GM23338 (cell line): Measurements from ENCODE around the gene DAND5. TPM values are rescaled to one million over a fixed set of nuclear protein-coding genes. Genes with fewer than 3 reads are reported as not detected.
A peak's percentile ranks its signal among the peaks of the same experiment; 100 is the strongest.

ENCODE experiments used
- ATAC-seq: fragments of 200-7000 bp; cut with Tn5 transposase; 3 replicates; pipeline ENCODE4 v1.9.1; 2020
- DNase-seq: peaks from one replicate; pipeline ENCODE4 v3.0.0-alpha.2; 2015; ENCODE audit warnings: low spot score
- H2AFZ ChIP-seq: fragments of 200-600 bp; sonication (generic); 2 replicates; pipeline ENCODE4 v1.8.0; 2016; ENCODE audit warnings: antibody characterized with exemption, mild to moderate bottlenecking, moderate library complexity
- H3F3A ChIP-seq: fragments of 200-600 bp; sonication (generic); replicated peaks from 2 replicates; pipeline ENCODE4 v1.8.0; 2017; ENCODE audit warnings: antibody characterized with exemption, mixed run types, low read depth
- H3K27ac ChIP-seq: fragments of 200-600 bp; sonication (generic); 2 replicates; pipeline ENCODE4 v1.6.1; 2016; ENCODE audit warnings: low read depth
- H3K27me3 ChIP-seq: fragments of 200-600 bp; sonication (generic); 2 replicates; pipeline ENCODE4 v1.8.0; 2016; ENCODE audit warnings: mild to moderate bottlenecking, mixed run types, moderate library complexity; ENCODE audit not compliant: insufficient read depth
- H3K36me3 ChIP-seq: fragments of 200-600 bp; sonication (generic); 2 replicates; pipeline ENCODE4 v1.8.0; 2016; ENCODE audit warnings: mild to moderate bottlenecking; ENCODE audit not compliant: insufficient read depth
- H3K4me1 ChIP-seq: fragments of 200-600 bp; sonication (generic); 2 replicates; pipeline ENCODE4 v1.8.0; 2016; ENCODE audit warnings: mild to moderate bottlenecking, moderate library complexity; ENCODE audit not compliant: insufficient read depth
- H3K4me2 ChIP-seq: fragments of 200-600 bp; sonication (generic); 2 replicates; pipeline ENCODE4 v1.7.1; 2017; ENCODE audit warnings: mixed run types
- H3K4me3 ChIP-seq: fragments of 200-600 bp; sonication (generic); 2 replicates; pipeline ENCODE4 v1.6.1; 2016; ENCODE audit warnings: mixed run types
- H3K79me2 ChIP-seq: fragments of 200-600 bp; sonication (generic); replicated peaks from 2 replicates; pipeline ENCODE4 v1.8.0; 2017; ENCODE audit warnings: mild to moderate bottlenecking; ENCODE audit not compliant: insufficient read depth
- H3K9me2 ChIP-seq: fragments of 200-600 bp; sonication (generic); 2 replicates; pipeline ENCODE4 v1.8.0; 2017; ENCODE audit not compliant: insufficient read depth
- H4K20me1 ChIP-seq: fragments of 200-600 bp; sonication (generic); replicated peaks from 2 replicates; pipeline ENCODE4 v1.8.0; 2017; ENCODE audit warnings: mild to moderate bottlenecking; ENCODE audit not compliant: insufficient read depth
- H3K27ac Mint-ChIP-seq: 2 replicates; pipeline ENCODE4 v1.8.0; 2020; ENCODE audit warnings: inconsistent platforms, mild to moderate bottlenecking, moderate library complexity, mixed read lengths
- H3K27me3 Mint-ChIP-seq: 3 replicates; pipeline ENCODE4 v1.8.0; 2022; ENCODE audit warnings: low read depth, mild to moderate bottlenecking, moderate library complexity, mixed read lengths, inconsistent platforms; ENCODE audit not compliant: insufficient read depth, poor library complexity
- H3K36me3 Mint-ChIP-seq: 3 replicates; pipeline ENCODE4 v1.8.0; 2021; ENCODE audit warnings: low read depth, mild to moderate bottlenecking, inconsistent platforms, moderate library complexity, mixed read lengths
- H3K4me1 Mint-ChIP-seq: 3 replicates; pipeline ENCODE4 v1.8.0; 2020; ENCODE audit warnings: mild to moderate bottlenecking, inconsistent platforms, mixed read lengths
- H3K4me3 Mint-ChIP-seq: 3 replicates; pipeline ENCODE4 v1.8.0; 2021; ENCODE audit warnings: moderate library complexity, mild to moderate bottlenecking, inconsistent platforms, mixed read lengths
- H3K9me3 Mint-ChIP-seq: 3 replicates; pipeline ENCODE4 v1.8.0; 2020; ENCODE audit warnings: moderate library complexity, mild to moderate bottlenecking, inconsistent platforms, mixed read lengths
- CREB1 ChIP-seq: fragments of 250-450 bp; sonication (Bioruptor Pico); IDR thresholded peaks from 2 replicates; pipeline ENCODE4 v1.5.0; 2020; ENCODE audit warnings: low read depth, mild to moderate bottlenecking, moderate library complexity
- EZH2 ChIP-seq: fragments of 200-600 bp; sonication (generic); IDR thresholded peaks from one replicate; pipeline ENCODE4 v1.8.0; 2017; ENCODE audit warnings: antibody characterized with exemption, mild to moderate bottlenecking, low read depth; ENCODE audit not compliant: unreplicated experiment
- EZH2phosphoT487 ChIP-seq: fragments of 200-600 bp; sonication (generic); IDR thresholded peaks from one replicate; pipeline ENCODE4 v1.8.1; 2018; ENCODE audit warnings: antibody characterized with exemption; ENCODE audit not compliant: unreplicated experiment
- JUNB ChIP-seq: IDR thresholded peaks from one replicate; pipeline ENCODE4 v1.6.1; 2016; ENCODE audit warnings: antibody characterized with exemption; ENCODE audit not compliant: unreplicated experiment
- POLR2AphosphoS5 ChIP-seq: IDR thresholded peaks from 2 replicates; pipeline ENCODE4 v1.6.1; 2016; ENCODE audit warnings: antibody characterized with exemption, low read depth
- STAT1 ChIP-seq: IDR thresholded peaks from one replicate; pipeline ENCODE4 v1.6.1; 2016; ENCODE audit warnings: antibody characterized with exemption; ENCODE audit not compliant: unreplicated experiment
- ZNF114 ChIP-seq: fragments of 250-450 bp; sonication (Bioruptor Pico); IDR thresholded peaks from 2 replicates; pipeline ENCODE4 v1.5.0; 2020; ENCODE audit warnings: mild to moderate bottlenecking, moderate library complexity
- ZNF331 ChIP-seq: fragments of 250-450 bp; sonication (Bioruptor Pico); IDR thresholded peaks from 2 replicates; pipeline ENCODE4 v1.5.0; 2020; ENCODE audit warnings: low read depth, mild to moderate bottlenecking, moderate library complexity
- polyA plus RNA-seq: library from polyadenylated mRNA; unstranded; fragments of >200 nt; fragmentation: Nextera tagmentation; extraction: Ambion mirVana; gene quantifications from 2 replicates; pipeline ENCODE4 v1.2.1, GENCODE V29; 2016
- total RNA-seq: library from RNA; depleted of rRNA; stranded (reverse); fragments of >200 nt; shearing (Covaris generic); gene quantifications from 2 replicates; pipeline ENCODE4 v1.2.3, GENCODE V29; 2014
- TF ChIP-seq, protein P1 (sequence below): IDR thresholded peaks from one replicate; pipeline ENCODE4 v1.6.1; 2018; ENCODE audit warnings: antibody characterized with exemption; ENCODE audit not compliant: unreplicated experiment
- TF ChIP-seq, protein P2 (sequence below): IDR thresholded peaks from 2 replicates; pipeline ENCODE4 v1.6.1; 2016; ENCODE audit warnings: antibody characterized with exemption
- TF ChIP-seq, protein P3 (sequence below), 2 experiments: fragments of 200-600 bp in 1 of 2; sonication (generic) in 1 of 2; conservative IDR thresholded peaks; 2 replicates each; pipeline versions ENCODE4 v1.5.1 to v1.6.1; 2016 to 2017; ENCODE audit warnings: antibody characterized with exemption in 2 of 2, low read depth in 2 of 2, mild to moderate bottlenecking in 2 of 2, moderate library complexity in 1 of 2

The DAND5 gene
- total and polyA plus RNA-seq, 2 experiments from 2014 or later: 0.18 to 0.28 TPM

DNA sequence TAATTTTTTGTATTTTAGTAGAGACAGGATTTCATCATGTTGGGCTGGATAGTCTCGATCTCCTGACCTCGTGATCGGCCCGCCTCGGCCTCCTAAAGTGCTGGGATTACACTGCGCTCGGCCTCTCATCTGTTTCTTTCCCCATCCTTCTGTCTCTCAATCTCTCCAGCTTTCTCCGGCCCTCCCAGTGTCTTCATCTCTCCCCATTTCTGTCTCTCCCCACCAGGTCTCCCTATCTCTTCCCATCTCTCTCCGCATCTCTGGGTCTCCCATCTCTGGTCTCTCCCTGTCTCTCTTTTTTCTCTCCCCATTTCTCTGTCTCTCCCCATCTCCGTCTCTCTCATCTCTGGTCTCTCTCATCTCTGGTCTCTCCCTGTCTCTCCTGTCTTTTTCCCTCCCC lies 13.7 kb downstream of the DAND5 start:
- Histone ChIP-seq H3K79me2 (no peaks in the 10 kb centered on the region), H3K4me1 (no peaks in the 10 kb centered on the region; the same call in 1 of the 2 replicates), H3K36me3 (no peaks in the 10 kb centered on the region), H3F3A (peaks cover 13% of the 10 kb centered on the region; the same call in 1 of the 2 replicates), H3K4me2 (peak overlapping the region; percentile 71), H4K20me1 (no peaks in the 10 kb centered on the region), H3K27me3 (peaks cover 39% of the 10 kb centered on the region), H3K9me2 (no peaks in the 10 kb centered on the region), H2AFZ (peak overlapping the region; percentile 91), H3K27ac (no peak overlapping the region), H3K4me3 (peak overlapping the region; percentile 56)
- no peak for TF ChIP-seq POLR2AphosphoS5
- no peak for TF ChIP-seq JUNB
- TF ChIP-seq ZNF114 (CRISPR knock-in tag): no peak
- TF ChIP-seq EZH2phosphoT487: no peak
- TF ChIP-seq, protein P1, sequence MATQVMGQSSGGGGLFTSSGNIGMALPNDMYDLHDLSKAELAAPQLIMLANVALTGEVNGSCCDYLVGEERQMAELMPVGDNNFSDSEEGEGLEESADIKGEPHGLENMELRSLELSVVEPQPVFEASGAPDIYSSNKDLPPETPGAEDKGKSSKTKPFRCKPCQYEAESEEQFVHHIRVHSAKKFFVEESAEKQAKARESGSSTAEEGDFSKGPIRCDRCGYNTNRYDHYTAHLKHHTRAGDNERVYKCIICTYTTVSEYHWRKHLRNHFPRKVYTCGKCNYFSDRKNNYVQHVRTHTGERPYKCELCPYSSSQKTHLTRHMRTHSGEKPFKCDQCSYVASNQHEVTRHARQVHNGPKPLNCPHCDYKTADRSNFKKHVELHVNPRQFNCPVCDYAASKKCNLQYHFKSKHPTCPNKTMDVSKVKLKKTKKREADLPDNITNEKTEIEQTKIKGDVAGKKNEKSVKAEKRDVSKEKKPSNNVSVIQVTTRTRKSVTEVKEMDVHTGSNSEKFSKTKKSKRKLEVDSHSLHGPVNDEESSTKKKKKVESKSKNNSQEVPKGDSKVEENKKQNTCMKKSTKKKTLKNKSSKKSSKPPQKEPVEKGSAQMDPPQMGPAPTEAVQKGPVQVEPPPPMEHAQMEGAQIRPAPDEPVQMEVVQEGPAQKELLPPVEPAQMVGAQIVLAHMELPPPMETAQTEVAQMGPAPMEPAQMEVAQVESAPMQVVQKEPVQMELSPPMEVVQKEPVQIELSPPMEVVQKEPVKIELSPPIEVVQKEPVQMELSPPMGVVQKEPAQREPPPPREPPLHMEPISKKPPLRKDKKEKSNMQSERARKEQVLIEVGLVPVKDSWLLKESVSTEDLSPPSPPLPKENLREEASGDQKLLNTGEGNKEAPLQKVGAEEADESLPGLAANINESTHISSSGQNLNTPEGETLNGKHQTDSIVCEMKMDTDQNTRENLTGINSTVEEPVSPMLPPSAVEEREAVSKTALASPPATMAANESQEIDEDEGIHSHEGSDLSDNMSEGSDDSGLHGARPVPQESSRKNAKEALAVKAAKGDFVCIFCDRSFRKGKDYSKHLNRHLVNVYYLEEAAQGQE: no peak
- TF ChIP-seq, protein P2, sequence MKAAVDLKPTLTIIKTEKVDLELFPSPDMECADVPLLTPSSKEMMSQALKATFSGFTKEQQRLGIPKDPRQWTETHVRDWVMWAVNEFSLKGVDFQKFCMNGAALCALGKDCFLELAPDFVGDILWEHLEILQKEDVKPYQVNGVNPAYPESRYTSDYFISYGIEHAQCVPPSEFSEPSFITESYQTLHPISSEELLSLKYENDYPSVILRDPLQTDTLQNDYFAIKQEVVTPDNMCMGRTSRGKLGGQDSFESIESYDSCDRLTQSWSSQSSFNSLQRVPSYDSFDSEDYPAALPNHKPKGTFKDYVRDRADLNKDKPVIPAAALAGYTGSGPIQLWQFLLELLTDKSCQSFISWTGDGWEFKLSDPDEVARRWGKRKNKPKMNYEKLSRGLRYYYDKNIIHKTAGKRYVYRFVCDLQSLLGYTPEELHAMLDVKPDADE: no peak
- TF ChIP-seq CREB1 (CRISPR knock-in tag): no peak
- no peak for TF ChIP-seq STAT1
- peaks cover 22% of the 10 kb centered on the region for H3K27me3 Mint-ChIP-seq
- DNase-seq: no peak
- H3K27ac Mint-ChIP-seq: no peak overlapping the region
- H3K36me3 Mint-ChIP-seq: no peaks in the 10 kb centered on the region
- ATAC-seq: no peak
- H3K4me3 Mint-ChIP-seq: no peak overlapping the region
- H3K4me1 Mint-ChIP-seq: peaks cover 9% of the 10 kb centered on the region
- H3K9me3 Mint-ChIP-seq: no peaks in the 10 kb centered on the region

DNA sequence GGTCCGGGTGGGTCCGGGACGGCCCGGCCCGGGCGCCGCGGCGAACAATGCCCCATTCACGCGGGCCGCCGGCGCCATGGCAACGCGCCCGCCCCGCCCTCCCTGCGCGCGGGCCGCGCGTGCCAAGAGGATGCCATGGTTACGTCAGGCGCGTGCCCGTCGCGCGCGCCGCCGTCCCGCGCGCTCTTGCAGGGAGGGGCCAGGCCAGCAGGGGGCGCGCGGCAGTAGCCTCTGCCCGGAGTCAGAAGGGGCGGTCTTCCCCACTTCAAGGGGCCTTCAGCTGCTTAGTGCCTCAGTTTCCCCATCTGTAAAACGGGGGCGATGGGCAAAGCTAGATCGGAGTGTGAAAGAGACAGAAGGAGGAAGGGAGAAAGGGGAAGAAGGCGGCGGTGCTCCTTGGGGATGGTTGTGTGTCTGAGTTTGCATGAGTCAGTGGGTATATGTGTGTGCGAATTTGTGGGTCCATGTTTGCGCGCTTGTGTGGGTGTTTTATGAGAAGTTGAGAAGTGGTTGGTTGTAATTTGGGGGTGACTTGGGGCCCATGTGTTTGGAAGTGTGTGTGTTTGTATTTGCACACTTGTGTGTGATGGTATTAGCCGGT lies 14.3 kb downstream of the DAND5 start:
- no peaks in the 10 kb centered on the region for H4K20me1 ChIP-seq
- H2AFZ ChIP-seq: peak overlapping the region; percentile 91
- H3K9me2 ChIP-seq: no peaks in the 10 kb centered on the region
- H3K4me3 ChIP-seq: peak overlapping the region; percentile 56
- Mint-ChIP-seq H3K4me3 (no peak overlapping the region), H3K27ac (no peak overlapping the region), H3K4me1 (peaks cover 9% of the 10 kb centered on the region), H3K9me3 (no peaks in the 10 kb centered on the region), H3K27me3 (peaks cover 21% of the 10 kb centered on the region), H3K36me3 (no peaks in the 10 kb centered on the region)
- H3K27me3 ChIP-seq: peaks cover 39% of the 10 kb centered on the region
- DNase-seq: peak; percentile 80
- H3K4me2 ChIP-seq: peak overlapping the region; percentile 71
- H3F3A ChIP-seq: peaks cover 13% of the 10 kb centered on the region; the same call in 1 of the 2 replicates
- ATAC-seq: peak; percentile 67
- no peaks in the 10 kb centered on the region for H3K79me2 ChIP-seq
- no peak overlapping the region for H3K27ac ChIP-seq
- no peaks in the 10 kb centered on the region; the same call in 1 of the 2 replicates for H3K4me1 ChIP-seq
- no peaks in the 10 kb centered on the region for H3K36me3 ChIP-seq
- TF ChIP-seq CREB1 (CRISPR knock-in tag): peak; percentile 80
- TF ChIP-seq, protein P2: no peak
- TF ChIP-seq POLR2AphosphoS5: no peak
- TF ChIP-seq, protein P3, sequence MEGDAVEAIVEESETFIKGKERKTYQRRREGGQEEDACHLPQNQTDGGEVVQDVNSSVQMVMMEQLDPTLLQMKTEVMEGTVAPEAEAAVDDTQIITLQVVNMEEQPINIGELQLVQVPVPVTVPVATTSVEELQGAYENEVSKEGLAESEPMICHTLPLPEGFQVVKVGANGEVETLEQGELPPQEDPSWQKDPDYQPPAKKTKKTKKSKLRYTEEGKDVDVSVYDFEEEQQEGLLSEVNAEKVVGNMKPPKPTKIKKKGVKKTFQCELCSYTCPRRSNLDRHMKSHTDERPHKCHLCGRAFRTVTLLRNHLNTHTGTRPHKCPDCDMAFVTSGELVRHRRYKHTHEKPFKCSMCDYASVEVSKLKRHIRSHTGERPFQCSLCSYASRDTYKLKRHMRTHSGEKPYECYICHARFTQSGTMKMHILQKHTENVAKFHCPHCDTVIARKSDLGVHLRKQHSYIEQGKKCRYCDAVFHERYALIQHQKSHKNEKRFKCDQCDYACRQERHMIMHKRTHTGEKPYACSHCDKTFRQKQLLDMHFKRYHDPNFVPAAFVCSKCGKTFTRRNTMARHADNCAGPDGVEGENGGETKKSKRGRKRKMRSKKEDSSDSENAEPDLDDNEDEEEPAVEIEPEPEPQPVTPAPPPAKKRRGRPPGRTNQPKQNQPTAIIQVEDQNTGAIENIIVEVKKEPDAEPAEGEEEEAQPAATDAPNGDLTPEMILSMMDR (conservative IDR thresholded peaks at IDR 0.05; ENCODE audit: low read depth in 2 of 2): peak; percentile 71 to 92
- TF ChIP-seq ZNF114 (CRISPR knock-in tag): peak; percentile 56; the same call in 1 of the 2 replicates
- no peak for TF ChIP-seq EZH2phosphoT487
- no peak for TF ChIP-seq STAT1
- TF ChIP-seq ZNF331 (CRISPR knock-in tag): no peak
- no peak for TF ChIP-seq EZH2
